OCI-LY7 (cell line): ENCODE results near the gene GNAT2. TPM values are rescaled to one million over a fixed set of nuclear protein-coding genes. Genes with fewer than 3 reads are reported as not detected.
A peak's percentile ranks its signal among the peaks of the same experiment; 100 is the strongest.

Experiments
- BruUV-seq: library from RNA; stranded (reverse); fragments of 400-500 nt; replicated peaks from 2 replicates; lab custom pipeline; 2021; lab: Mats Ljungman, UMichigan
- CTCF ChIA-PET: fragments of 300-600 bp; sonication (Branson Sonifier 250); formaldehyde crosslinking; loops from one replicate; lab custom pipeline; 2022; ENCODE audit warnings: antibody characterized with exemption; ENCODE audit not compliant: unreplicated experiment; lab: Charles Lee
- POLR2A ChIA-PET: fragments of 300-600 bp; sonication (Branson Sonifier 250); formaldehyde crosslinking; loops from one replicate; lab custom pipeline; 2022; ENCODE audit warnings: antibody characterized with exemption; lab: Charles Lee
- DNase-seq: peaks from one replicate; pipeline ENCODE4 v3.0.0-alpha.2; 2015; ENCODE audit warnings: low spot score
- H2AFZ ChIP-seq: fragments of 200-600 bp; sonication (generic), shearing (Covaris generic); 2 replicates; pipeline ENCODE4 v1.6.1; 2014; ENCODE audit warnings: mild to moderate bottlenecking, antibody characterized with exemption, low read length, moderate library complexity
- H3K27ac ChIP-seq: fragments of 200-600 bp; sonication (generic); 2 replicates; pipeline ENCODE4 v1.5.1; 2014; ENCODE audit warnings: mixed run types, low read depth, mild to moderate bottlenecking, moderate library complexity, low read length, inconsistent platforms; ENCODE audit not compliant: poor library complexity, severe bottlenecking
- H3K36me3 ChIP-seq: fragments of 200-600 bp; sonication (generic); 2 replicates; pipeline ENCODE4 v1.6.1; 2014; ENCODE audit warnings: mild to moderate bottlenecking, antibody characterized with exemption, low read length, moderate library complexity, mixed read lengths; ENCODE audit not compliant: insufficient read depth
- H3K4me1 ChIP-seq: fragments of 200-600 bp; sonication (generic); 2 replicates; pipeline ENCODE4 v1.5.1; 2014; ENCODE audit warnings: mild to moderate bottlenecking, low read length; ENCODE audit not compliant: insufficient read depth, poor library complexity, severe bottlenecking
- H3K4me2 ChIP-seq: fragments of 200-600 bp; sonication (generic); 2 replicates; pipeline ENCODE4 v1.6.1; 2014; ENCODE audit warnings: mild to moderate bottlenecking, low read length
- H3K4me3 ChIP-seq: fragments of 200-600 bp; sonication (generic); 2 replicates; pipeline ENCODE4 v1.5.1; 2014; ENCODE audit warnings: mild to moderate bottlenecking, low read depth, low read length; ENCODE audit not compliant: poor library complexity, severe bottlenecking
- H3K79me2 ChIP-seq: fragments of 200-600 bp; sonication (generic); 2 replicates; pipeline ENCODE4 v1.6.1; 2016; ENCODE audit warnings: low read depth, mild to moderate bottlenecking, low read length, moderate library complexity, mixed read lengths; ENCODE audit not compliant: insufficient read depth
- H3K9me2 ChIP-seq: fragments of 200-600 bp; sonication (generic); 2 replicates; pipeline ENCODE4 v1.6.1; 2016; ENCODE audit warnings: mild to moderate bottlenecking, low read length, mixed read lengths; ENCODE audit not compliant: insufficient read depth
- H3K9me3 ChIP-seq: fragments of 200-600 bp; sonication (generic); 2 replicates; pipeline ENCODE4 v1.6.1; 2014; ENCODE audit warnings: mild to moderate bottlenecking, mixed run types, low read length, mixed read lengths
- H4K20me1 ChIP-seq: fragments of 200-600 bp; sonication (generic); 2 replicates; pipeline ENCODE4 v1.6.1; 2014; ENCODE audit warnings: mild to moderate bottlenecking, antibody characterized with exemption, low read length, moderate library complexity, mixed read lengths; ENCODE audit not compliant: insufficient read depth
- EZH2phosphoT487 ChIP-seq: fragments of 200-600 bp; sonication (generic); IDR thresholded peaks from 2 replicates; pipeline ENCODE4 v1.6.1; 2018; ENCODE audit warnings: low read depth, borderline replicate concordance, mild to moderate bottlenecking, mixed run types, antibody characterized with exemption, low read length, moderate library complexity, mixed read lengths
- intact Hi-C: fragments of 100-400 bp; cut with micrococcal nuclease; formaldehyde crosslinking; loops from one replicate; pipeline ENCODE4 v1.10.0; 2022; ENCODE audit not compliant: unreplicated experiment
- total RNA-seq, 2 experiments: library from RNA; depleted of rRNA in 1 of 2; stranded (reverse); fragments of >200 nt in 1 of 2; shearing (Covaris generic) in 1 of 2; gene quantifications; 2 replicates each; pipeline ENCODE4 v1.2.3, GENCODE V29; 2014 to 2022
- TF ChIP-seq, protein P1 (sequence below): fragments of 200-600 bp; sonication (generic); conservative IDR thresholded peaks from 2 replicates; pipeline ENCODE4 v1.5.1; 2014; ENCODE audit warnings: mild to moderate bottlenecking, antibody characterized with exemption, low read length, moderate library complexity, mixed read lengths

GNAT2 gene
- total RNA-seq, 2 experiments from 2014 or later = 1.3 TPM; not detected in 1

DNA sequence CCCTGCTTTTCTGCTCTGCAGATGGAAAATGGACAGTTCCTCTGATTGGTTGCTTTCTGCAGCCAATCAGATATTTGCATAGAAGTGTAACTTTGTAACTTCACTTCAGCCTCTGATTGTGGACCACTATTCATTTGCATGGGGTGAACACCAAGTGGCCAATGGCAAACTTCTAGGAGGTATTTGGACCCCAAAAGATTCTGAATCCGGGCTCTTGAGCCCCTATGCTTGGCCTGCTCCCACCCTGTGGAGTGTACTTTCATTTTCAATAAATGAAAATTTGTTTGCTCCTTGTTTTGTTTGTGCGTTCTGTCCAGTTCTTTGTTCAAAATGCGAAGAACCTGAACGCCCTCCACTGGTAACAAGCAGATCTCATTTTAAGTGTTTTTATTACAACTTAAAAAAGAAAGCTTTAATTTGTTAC lies 30.1 kb upstream of the GNAT2 start:
- intact Hi-C loops = no loop called here
- H3K36me3 ChIP-seq = no peaks in the 10 kb centered on the region
- H3K9me3 ChIP-seq = no peaks in the 10 kb centered on the region
- H3K4me2 ChIP-seq = peak overlapping the region; percentile 38; the same call in 1 of the 2 replicates
- H3K4me1 ChIP-seq = no peaks in the 10 kb centered on the region
- peak overlapping the region; percentile 53; the same call in 1 of the 2 replicates for H2AFZ ChIP-seq
- no peak for DNase-seq
- ChIA-PET CTCF (interaction anchor here (1.8 kb wide), 1 partner anchor 9 kb away, joined by 15 read pairs; no protein-coding TSS in a partner anchor), POLR2A (interaction anchor here (1.1 kb wide), 1 partner anchor 9 kb away, joined by 3 read pairs; no protein-coding TSS in a partner anchor)
- H3K9me2 ChIP-seq = no peaks in the 10 kb centered on the region
- H3K27ac ChIP-seq = no peak overlapping the region
- H3K4me3 ChIP-seq = no peak overlapping the region
- no peaks in the 10 kb centered on the region for H4K20me1 ChIP-seq
- no peaks in the 10 kb centered on the region for H3K79me2 ChIP-seq
- TF ChIP-seq EZH2phosphoT487 = no peak
- TF ChIP-seq, protein P1, sequence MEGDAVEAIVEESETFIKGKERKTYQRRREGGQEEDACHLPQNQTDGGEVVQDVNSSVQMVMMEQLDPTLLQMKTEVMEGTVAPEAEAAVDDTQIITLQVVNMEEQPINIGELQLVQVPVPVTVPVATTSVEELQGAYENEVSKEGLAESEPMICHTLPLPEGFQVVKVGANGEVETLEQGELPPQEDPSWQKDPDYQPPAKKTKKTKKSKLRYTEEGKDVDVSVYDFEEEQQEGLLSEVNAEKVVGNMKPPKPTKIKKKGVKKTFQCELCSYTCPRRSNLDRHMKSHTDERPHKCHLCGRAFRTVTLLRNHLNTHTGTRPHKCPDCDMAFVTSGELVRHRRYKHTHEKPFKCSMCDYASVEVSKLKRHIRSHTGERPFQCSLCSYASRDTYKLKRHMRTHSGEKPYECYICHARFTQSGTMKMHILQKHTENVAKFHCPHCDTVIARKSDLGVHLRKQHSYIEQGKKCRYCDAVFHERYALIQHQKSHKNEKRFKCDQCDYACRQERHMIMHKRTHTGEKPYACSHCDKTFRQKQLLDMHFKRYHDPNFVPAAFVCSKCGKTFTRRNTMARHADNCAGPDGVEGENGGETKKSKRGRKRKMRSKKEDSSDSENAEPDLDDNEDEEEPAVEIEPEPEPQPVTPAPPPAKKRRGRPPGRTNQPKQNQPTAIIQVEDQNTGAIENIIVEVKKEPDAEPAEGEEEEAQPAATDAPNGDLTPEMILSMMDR = peak; percentile 71
- no TSS peak for BruUV-seq

GRCh38 chr1:109644670-109645069 lies 25.3 kb upstream of the GNAT2 start:
- H4K20me1 ChIP-seq = no peaks in the 10 kb centered on the region
- H3K4me3 ChIP-seq = no peak overlapping the region
- H3K79me2 ChIP-seq = no peaks in the 10 kb centered on the region
- intact Hi-C loops = loop anchor here (5.0 kb wide), 2 partner anchors 128 to 338 kb away; partner anchors contain the start of gene AHCYL1
- ChIA-PET CTCF (no interaction called here), POLR2A (no interaction called here)
- H3K36me3 ChIP-seq = no peaks in the 10 kb centered on the region
- no peaks in the 10 kb centered on the region for H3K9me2 ChIP-seq
- H3K9me3 ChIP-seq = no peaks in the 10 kb centered on the region
- no TSS peak for BruUV-seq
- no peaks in the 10 kb centered on the region for H3K4me1 ChIP-seq
- H3K4me2 ChIP-seq = no peak overlapping the region
- H3K27ac ChIP-seq = no peak overlapping the region
- no peak overlapping the region for H2AFZ ChIP-seq
- TF ChIP-seq, protein P1 = no peak
- no peak for TF ChIP-seq EZH2phosphoT487
- DNase-seq = no peak
